Kidney epithelial cell (primary cell): Measurements from ENCODE around the gene PIRT. TPM values are rescaled to one million over a fixed set of nuclear protein-coding genes. Genes with fewer than 3 reads are reported as not detected.

Experiments used
- DNase-seq: peaks from one replicate; pipeline ENCODE4 v3.0.0-alpha.2; 2010; ENCODE audit warnings: low read depth
- H3K27me3 ChIP-seq: 2 replicates; pipeline ENCODE4 v1.6.0; 2011; ENCODE audit warnings: low read length; ENCODE audit not compliant: control insufficient read depth, insufficient read depth
- H3K36me3 ChIP-seq: 2 replicates; pipeline ENCODE4 v1.5.1; 2011; ENCODE audit warnings: low read length; ENCODE audit not compliant: control insufficient read depth, insufficient read depth
- H3K4me3 ChIP-seq: 2 replicates; pipeline ENCODE4 v1.5.1; 2011; ENCODE audit warnings: low read depth, mild to moderate bottlenecking, control low read depth, low read length
- CTCF ChIP-seq: IDR thresholded peaks from 2 replicates; pipeline ENCODE4 v1.5.1; 2011; ENCODE audit warnings: mild to moderate bottlenecking, moderate library complexity, low read length, control low read depth, inconsistent platforms; ENCODE audit not compliant: insufficient read depth, poor library complexity, severe bottlenecking
- total RNA-seq: library from RNA; depleted of rRNA; stranded (reverse); fragments of >200 nt; gene quantifications from 2 replicates; pipeline ENCODE4 v1.2.3, GENCODE V29; 2015

PIRT gene
- total RNA-seq, 1 donor from 2014 or later = not detected

- no peak for DNase-seq
- Histone ChIP-seq H3K36me3 (no peaks in the 10 kb centered on the region), H3K27me3 (no peaks in the 10 kb centered on the region), H3K4me3 (no peak overlapping the region)
- TF ChIP-seq CTCF = no peak
These were observed 22.6 kb downstream of the PIRT start for GRCh38 chr17:10815319-10815718.

- no peaks in the 10 kb centered on the region for H3K27me3 ChIP-seq
- H3K36me3 ChIP-seq = no peaks in the 10 kb centered on the region
- no peak for TF ChIP-seq CTCF
- DNase-seq = no peak
- no peak overlapping the region for H3K4me3 ChIP-seq
These were observed 23.8 kb downstream of the PIRT start for GRCh38 chr17:10814075-10814474.

- DNase-seq = no peak
- TF ChIP-seq CTCF = no peak
- H3K36me3 ChIP-seq = no peaks in the 10 kb centered on the region
- no peaks in the 10 kb centered on the region for H3K27me3 ChIP-seq
- H3K4me3 ChIP-seq = no peak overlapping the region
These were observed 25.2 kb downstream of the PIRT start for GRCh38 chr17:10812674-10813073.

GRCh38 chr17:10809605-10810004 lies 28.3 kb downstream of the PIRT start:
- TF ChIP-seq CTCF = no peak
- no peaks in the 10 kb centered on the region for H3K27me3 ChIP-seq
- H3K36me3 ChIP-seq = no peaks in the 10 kb centered on the region
- no peak overlapping the region for H3K4me3 ChIP-seq
- no peak for DNase-seq

GRCh38 chr17:10807704-10808128 lies 30.2 kb downstream of the PIRT start:
- Histone ChIP-seq H3K27me3 (no peaks in the 10 kb centered on the region), H3K36me3 (no peaks in the 10 kb centered on the region), H3K4me3 (no peak overlapping the region)
- no peak for TF ChIP-seq CTCF
- no peak for DNase-seq

GRCh38 chr17:10806545-10807262 lies 31.2 kb downstream of the PIRT start:
- TF ChIP-seq CTCF = no peak
- Histone ChIP-seq H3K27me3 (no peaks in the 10 kb centered on the region), H3K4me3 (no peak overlapping the region), H3K36me3 (no peaks in the 10 kb centered on the region)
- DNase-seq = no peak
